ENCODE results near the gene NDUFAB1.
A peak's percentile ranks its signal among the peaks of the same experiment; 100 is the strongest.
"Not testable (repeated sequence)": the region's sequence is repeated elsewhere in the genome, so short reads cannot be mapped to it uniquely, and the experiment has no call there.

Gene NDUFAB1

DNA sequence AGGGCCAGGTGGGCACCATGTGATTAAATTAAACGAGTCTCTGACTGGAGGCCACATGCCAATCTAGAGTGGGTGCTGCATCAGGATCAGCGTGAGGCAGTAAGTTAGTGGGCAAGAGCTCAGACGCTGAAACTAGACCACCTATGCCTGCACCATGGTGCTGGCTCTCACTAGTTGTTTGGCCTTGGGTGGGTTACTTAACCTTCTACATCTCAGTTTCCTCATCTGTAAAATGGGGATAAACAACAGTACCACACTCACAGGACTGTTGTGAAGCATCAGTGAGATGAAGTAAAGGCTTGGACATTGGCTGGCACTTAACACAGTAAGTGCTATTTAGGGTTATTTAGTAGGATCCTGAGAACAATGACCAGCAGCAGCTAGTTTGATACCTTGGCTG, 5.9 kb downstream of the NDUFAB1 start:
- Histone ChIP-seq H3K4me1 (ENCODE audit: control insufficient read depth, insufficient read depth, low read length) (no peaks in the 10 kb centered on the region), H3K27ac (ENCODE audit: extremely low read depth, low read depth, low read length) (no peak overlapping the region), H3K9me3 (ENCODE audit: control insufficient read depth, insufficient read depth, low read depth, low read length) (no peaks in the 10 kb centered on the region), H3K4me3 (ENCODE audit: low read depth, low read length) (no peak overlapping the region), H3K36me3 (ENCODE audit: control insufficient read depth in 2 of 2, insufficient read depth in 1 of 2, low read length in 2 of 2) (peaks cover 56 to 88% of the 10 kb centered on the region in 2 experiments)
- POLR2A ChIA-PET, result interaction anchor here (0.7 kb wide), 1 partner anchor 19 kb away, joined by 5 read pairs; no protein-coding TSS in a partner anchor
- CTCF ChIA-PET, result no interaction called here
- TF ChIP-seq ZNF549 (tag by site-specific recombination; IDR thresholded peaks at IDR 0.05) (no peak), ZNF138 (tag by site-specific recombination; IDR thresholded peaks at IDR 0.05; ENCODE audit: borderline replicate concordance) (no peak), ZNF660 (tag by site-specific recombination; IDR thresholded peaks at IDR 0.05) (no peak), ZNF202 (tag by site-specific recombination; IDR thresholded peaks at IDR 0.05; ENCODE audit: borderline replicate concordance) (no peak), ZNF548 (tag by site-specific recombination; IDR thresholded peaks at IDR 0.05) (no peak), ZNF324 (tag by site-specific recombination; IDR thresholded peaks at IDR 0.05) (no peak), FEZF1 (tag by site-specific recombination; IDR thresholded peaks at IDR 0.05) (no peak), ZNF184 (tag by site-specific recombination; IDR thresholded peaks at IDR 0.05) (no peak), ZNF175 (tag by site-specific recombination; IDR thresholded peaks at IDR 0.05) (no peak), ZNF610 (tag by site-specific recombination; IDR thresholded peaks at IDR 0.05; ENCODE audit: borderline replicate concordance) (no peak), ZNF133 (tag by site-specific recombination; IDR thresholded peaks at IDR 0.05) (no peak), ZNF211 (tag by site-specific recombination; IDR thresholded peaks at IDR 0.05; ENCODE audit: low read depth) (no peak), ZNF292 (tag by site-specific recombination; IDR thresholded peaks at IDR 0.05; ENCODE audit: borderline replicate concordance, low read depth) (no peak)
- TF ChIP-seq, protein P1, sequence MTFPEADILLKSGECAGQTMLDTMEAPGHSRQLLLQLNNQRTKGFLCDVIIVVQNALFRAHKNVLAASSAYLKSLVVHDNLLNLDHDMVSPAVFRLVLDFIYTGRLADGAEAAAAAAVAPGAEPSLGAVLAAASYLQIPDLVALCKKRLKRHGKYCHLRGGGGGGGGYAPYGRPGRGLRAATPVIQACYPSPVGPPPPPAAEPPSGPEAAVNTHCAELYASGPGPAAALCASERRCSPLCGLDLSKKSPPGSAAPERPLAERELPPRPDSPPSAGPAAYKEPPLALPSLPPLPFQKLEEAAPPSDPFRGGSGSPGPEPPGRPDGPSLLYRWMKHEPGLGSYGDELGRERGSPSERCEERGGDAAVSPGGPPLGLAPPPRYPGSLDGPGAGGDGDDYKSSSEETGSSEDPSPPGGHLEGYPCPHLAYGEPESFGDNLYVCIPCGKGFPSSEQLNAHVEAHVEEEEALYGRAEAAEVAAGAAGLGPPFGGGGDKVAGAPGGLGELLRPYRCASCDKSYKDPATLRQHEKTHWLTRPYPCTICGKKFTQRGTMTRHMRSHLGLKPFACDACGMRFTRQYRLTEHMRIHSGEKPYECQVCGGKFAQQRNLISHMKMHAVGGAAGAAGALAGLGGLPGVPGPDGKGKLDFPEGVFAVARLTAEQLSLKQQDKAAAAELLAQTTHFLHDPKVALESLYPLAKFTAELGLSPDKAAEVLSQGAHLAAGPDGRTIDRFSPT (tag by site-specific recombination; IDR thresholded peaks at IDR 0.05), result no peak

DNA sequence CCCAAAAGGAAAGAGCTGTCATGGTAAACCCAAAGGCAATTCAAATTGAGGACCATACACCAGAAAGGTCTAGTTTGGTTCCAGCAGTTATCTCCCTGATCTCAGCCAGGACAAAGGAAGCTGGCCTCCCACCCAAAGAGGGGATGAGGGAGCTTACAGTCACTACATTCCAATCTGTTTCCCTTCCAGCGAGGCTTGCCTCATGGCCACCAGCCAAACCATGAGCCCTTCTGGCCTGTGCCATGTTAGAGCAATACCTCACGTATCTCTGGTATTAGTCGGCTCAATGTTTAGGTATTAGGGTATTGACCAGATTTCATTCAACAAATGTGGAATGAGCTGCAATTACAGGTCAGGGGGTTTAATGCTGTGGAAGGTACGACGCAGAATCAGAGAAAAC, 8.4 kb downstream of the NDUFAB1 start:
- H3K27ac ChIP-seq (ENCODE audit: extremely low read depth, low read depth, low read length), result no peak overlapping the region
- no peaks in the 10 kb centered on the region for H3K4me1 ChIP-seq (ENCODE audit: control insufficient read depth, insufficient read depth, low read length)
- H3K4me3 ChIP-seq (ENCODE audit: low read depth, low read length), result no peak overlapping the region
- TF ChIP-seq, protein P2, sequence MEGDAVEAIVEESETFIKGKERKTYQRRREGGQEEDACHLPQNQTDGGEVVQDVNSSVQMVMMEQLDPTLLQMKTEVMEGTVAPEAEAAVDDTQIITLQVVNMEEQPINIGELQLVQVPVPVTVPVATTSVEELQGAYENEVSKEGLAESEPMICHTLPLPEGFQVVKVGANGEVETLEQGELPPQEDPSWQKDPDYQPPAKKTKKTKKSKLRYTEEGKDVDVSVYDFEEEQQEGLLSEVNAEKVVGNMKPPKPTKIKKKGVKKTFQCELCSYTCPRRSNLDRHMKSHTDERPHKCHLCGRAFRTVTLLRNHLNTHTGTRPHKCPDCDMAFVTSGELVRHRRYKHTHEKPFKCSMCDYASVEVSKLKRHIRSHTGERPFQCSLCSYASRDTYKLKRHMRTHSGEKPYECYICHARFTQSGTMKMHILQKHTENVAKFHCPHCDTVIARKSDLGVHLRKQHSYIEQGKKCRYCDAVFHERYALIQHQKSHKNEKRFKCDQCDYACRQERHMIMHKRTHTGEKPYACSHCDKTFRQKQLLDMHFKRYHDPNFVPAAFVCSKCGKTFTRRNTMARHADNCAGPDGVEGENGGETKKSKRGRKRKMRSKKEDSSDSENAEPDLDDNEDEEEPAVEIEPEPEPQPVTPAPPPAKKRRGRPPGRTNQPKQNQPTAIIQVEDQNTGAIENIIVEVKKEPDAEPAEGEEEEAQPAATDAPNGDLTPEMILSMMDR (tag by site-specific recombination; IDR thresholded peaks at IDR 0.05), result no peak
- TF ChIP-seq OVOL3 (tag by site-specific recombination; IDR thresholded peaks at IDR 0.05), result no peak
- TF ChIP-seq ZNF521 (tag by site-specific recombination; IDR thresholded peaks at IDR 0.05), result no peak
- ChIA-PET POLR2A (no interaction called here), CTCF (interaction anchor here (1.7 kb wide), 1 partner anchor 9 kb away, joined by 6 read pairs; no protein-coding TSS in a partner anchor)
- no peaks in the 10 kb centered on the region for H3K9me3 ChIP-seq (ENCODE audit: control insufficient read depth, insufficient read depth, low read depth, low read length)
- peaks cover 50 to 86% of the 10 kb centered on the region in 2 experiments for H3K36me3 ChIP-seq (ENCODE audit: control insufficient read depth in 2 of 2, insufficient read depth in 1 of 2, low read length in 2 of 2)

DNA sequence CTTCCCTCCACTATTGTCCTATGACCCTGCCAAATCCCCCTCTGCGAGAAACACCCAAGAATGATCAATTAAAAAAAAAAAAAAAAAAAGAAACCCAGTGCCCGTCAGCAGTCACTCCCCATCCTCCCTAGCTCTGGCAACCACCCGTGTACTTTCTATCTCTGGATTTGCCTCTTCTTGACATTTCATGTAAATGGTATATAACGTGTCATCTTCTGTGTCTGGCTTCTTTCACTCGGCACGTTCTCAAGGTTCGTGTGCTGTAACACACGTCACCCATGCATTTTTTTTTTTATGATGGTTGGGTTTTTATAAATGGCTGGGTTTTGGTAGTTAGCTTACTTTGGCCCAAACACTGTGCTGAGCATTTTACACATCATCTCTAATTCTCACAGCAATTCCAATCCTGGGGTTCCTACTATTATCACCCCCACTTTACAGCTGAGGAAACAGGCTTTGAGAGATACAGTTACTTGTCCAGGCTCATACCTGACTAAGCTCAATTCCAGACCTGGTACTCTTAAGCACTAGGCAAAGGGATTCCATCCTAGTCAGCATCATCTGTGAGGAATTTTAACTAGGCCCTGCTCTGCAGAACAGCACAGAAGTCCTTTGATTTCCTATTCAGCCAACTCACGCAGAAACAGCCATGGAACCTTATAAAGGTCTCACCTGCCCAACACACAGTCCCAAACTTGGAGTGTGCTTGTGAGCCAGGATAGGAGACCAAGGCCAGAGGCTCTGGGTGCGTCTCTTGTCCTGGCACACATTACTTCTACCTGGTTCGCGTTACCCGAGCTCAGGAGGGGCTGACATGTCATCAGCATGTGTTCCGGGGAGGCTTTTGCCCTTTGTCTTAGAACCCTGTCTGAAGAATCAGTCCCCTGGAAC, 11.7 kb downstream of the NDUFAB1 start:
- Histone ChIP-seq H3K27ac (ENCODE audit: extremely low read depth, low read depth, low read length) (no peak overlapping the region), H3K9me3 (ENCODE audit: control insufficient read depth, insufficient read depth, low read depth, low read length) (no peaks in the 10 kb centered on the region), H3K4me1 (ENCODE audit: control insufficient read depth, insufficient read depth, low read length) (no peaks in the 10 kb centered on the region), H3K4me3 (ENCODE audit: low read depth, low read length) (no peak overlapping the region), H3K36me3 (ENCODE audit: control insufficient read depth in 2 of 2, insufficient read depth in 1 of 2, low read length in 2 of 2) (peaks cover 39 to 81% of the 10 kb centered on the region in 2 experiments; a peak in 2 of 3 replicates)
- POLR2A ChIA-PET, result interaction anchor here (1.0 kb wide), 1 partner anchor 10 kb away, joined by 4 read pairs; no protein-coding TSS in a partner anchor
- CTCF ChIA-PET, result interaction anchor here (1.6 kb wide), 1 partner anchor 13 kb away, joined by 6 read pairs; no protein-coding TSS in a partner anchor
- no peak for TF ChIP-seq ZNF169 (tag by site-specific recombination; IDR thresholded peaks at IDR 0.05)
- TF ChIP-seq, protein P3, sequence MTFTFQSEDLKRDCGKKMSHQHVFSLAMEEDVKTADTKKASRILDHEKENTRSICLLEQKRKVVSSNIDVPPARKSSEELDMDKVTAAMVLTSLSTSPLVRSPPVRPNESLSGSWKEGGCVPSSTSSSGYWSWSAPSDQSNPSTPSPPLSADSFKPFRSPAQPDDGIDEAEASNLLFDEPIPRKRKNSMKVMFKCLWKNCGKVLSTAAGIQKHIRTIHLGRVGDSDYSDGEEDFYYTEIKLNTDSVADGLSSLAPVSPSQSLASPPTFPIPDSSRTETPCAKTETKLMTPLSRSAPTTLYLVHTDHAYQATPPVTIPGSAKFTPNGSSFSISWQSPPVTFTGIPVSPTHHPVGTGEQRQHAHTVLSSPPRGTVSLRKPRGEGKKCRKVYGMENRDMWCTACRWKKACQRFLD (tag by site-specific recombination; IDR thresholded peaks at IDR 0.05), result no peak
- TF ChIP-seq, protein P4, sequence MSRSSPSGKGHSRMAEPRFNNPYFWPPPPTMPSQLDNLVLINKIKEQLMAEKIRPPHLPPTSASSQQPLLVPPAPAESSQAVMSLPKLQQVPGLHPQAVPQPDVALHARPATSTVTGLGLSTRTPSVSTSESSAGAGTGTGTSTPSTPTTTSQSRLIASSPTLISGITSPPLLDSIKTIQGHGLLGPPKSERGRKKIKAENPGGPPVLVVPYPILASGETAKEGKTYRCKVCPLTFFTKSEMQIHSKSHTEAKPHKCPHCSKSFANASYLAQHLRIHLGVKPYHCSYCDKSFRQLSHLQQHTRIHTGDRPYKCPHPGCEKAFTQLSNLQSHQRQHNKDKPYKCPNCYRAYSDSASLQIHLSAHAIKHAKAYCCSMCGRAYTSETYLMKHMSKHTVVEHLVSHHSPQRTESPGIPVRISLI (tag by site-specific recombination; IDR thresholded peaks at IDR 0.05), result peak; percentile 89; the same call in 1 of the 2 replicates
- TF ChIP-seq ZNF24 (tag by site-specific recombination; IDR thresholded peaks at IDR 0.05), result no peak
- no peak for TF ChIP-seq ZNF350 (tag by site-specific recombination; IDR thresholded peaks at IDR 0.05)
- no peak for TF ChIP-seq OVOL3 (tag by site-specific recombination; IDR thresholded peaks at IDR 0.05)

DNA sequence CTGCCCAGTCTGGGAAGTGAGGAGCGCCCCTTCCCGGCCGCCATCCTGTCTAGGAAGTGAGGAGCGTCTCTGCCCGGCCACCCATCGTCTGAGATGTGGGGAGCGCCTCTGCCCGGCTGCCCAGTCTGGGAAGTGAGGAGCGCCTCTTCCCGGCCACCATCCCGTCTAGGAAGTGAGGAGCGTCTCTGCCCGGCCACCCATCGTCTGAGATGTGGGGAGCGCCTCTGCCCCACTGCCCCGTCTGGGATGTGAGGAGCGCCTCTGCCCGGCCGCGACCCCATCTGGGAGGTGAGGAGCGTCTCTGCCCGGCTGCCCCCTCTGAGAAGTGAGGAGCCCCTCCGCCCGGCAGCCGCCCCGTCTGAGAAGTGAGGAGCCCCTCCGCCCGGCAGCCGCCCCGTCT, 12.8 kb downstream of the NDUFAB1 start:
- POLR2A ChIA-PET; CTCF ChIA-PET; H3K4me3 ChIP-seq (ENCODE audit: low read depth, low read length); H3K9me3 ChIP-seq (ENCODE audit: control insufficient read depth, insufficient read depth, low read depth, low read length); H3K27ac ChIP-seq (ENCODE audit: extremely low read depth, low read depth, low read length); H3K4me1 ChIP-seq (ENCODE audit: control insufficient read depth, insufficient read depth, low read length): not testable (repeated sequence)
- peaks cover 28 to 81% of the 10 kb centered on the region in 2 experiments; a peak in 2 of 3 replicates for H3K36me3 ChIP-seq (ENCODE audit: control insufficient read depth in 2 of 2, insufficient read depth in 1 of 2, low read length in 2 of 2)

Data from HEK293 (cell line).